Cardiac septum (tissue), 1 donor: ENCODE measurements around the gene PPM1D. TPM values are rescaled to one million over a fixed set of nuclear protein-coding genes. Genes with fewer than 3 reads are reported as not detected.

ENCODE experiments used
- DNase-seq: peaks from one replicate; pipeline ENCODE4 v3.0.0-alpha.2; 2020; ENCODE audit warnings: low spot score
- intact Hi-C: fragments of 100-400 bp; cut with DNase I; formaldehyde crosslinking; loops from one replicate; pipeline ENCODE4 v1.14.0; 2022
- total RNA-seq: library from RNA; stranded (reverse); fragmentation: NEBNext Ultra II Directional; extraction: Animal tissue kit (Norgen Biotek cat#: 25700); gene quantifications from one replicate; pipeline ENCODE4 v1.2.1, GENCODE V29; 2021
- donor health status: DM: no; HTN: no; CAD: no.

Gene PPM1D
- total RNA-seq, 1 donor from 2014 or later: 6.2 TPM

DNA sequence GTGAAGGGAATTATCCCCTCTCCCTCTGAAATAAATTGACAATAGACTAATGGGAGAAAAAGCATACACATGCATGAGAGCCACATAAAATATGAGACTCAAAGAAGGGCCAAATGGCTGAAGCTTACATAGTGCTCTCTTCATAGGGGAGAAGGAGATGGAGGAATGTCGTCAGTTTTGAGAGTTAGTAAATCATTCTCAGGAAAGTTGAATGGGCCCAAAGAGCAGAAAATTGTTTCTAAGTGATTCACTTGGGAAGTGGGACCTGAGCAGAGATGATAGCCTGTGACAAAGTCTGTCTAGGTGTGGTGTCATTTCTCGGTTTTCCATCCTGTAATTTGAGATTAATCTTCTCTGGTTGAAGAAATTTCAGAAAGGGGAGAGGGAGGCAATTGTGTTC lies 112.7 kb downstream of the PPM1D start:
- intact Hi-C loops: no loop called here
- no peak for DNase-seq

DNA sequence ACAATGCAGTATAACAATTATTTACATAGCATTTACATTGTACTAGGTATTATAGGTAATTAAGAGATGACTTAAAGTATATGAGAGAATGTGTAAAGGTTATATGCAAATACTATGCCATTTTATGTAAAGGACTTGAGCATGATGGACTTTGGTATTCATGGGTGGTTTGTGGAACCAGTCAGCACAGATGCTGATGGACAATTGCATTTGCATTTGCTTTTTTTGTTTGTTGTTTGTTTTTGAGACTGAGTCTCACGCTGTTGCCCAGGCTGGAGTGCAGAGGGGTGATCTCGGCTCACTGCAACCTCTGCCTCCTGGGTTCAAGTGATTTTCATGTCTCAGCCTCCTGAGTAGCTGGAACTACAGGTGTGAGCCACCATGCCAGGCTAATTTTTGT lies 113.6 kb downstream of the PPM1D start:
- no peak for DNase-seq
- intact Hi-C loops: no loop called here

Other genes with a start within 250 kb of the PPM1D start
- gene USP32, start 208.1 kb upstream of the PPM1D start, total RNA-seq: 32.1 TPM
- not detected for gene CHCT1, start 177.7 kb upstream of the PPM1D start, total RNA-seq
- gene APPBP2, start 74.0 kb upstream of the PPM1D start, total RNA-seq: 19.9 TPM
- gene BCAS3, start 77.7 kb downstream of the PPM1D start, total RNA-seq: 14.8 TPM